IPS-18c (cell line): ENCODE results near the gene SPTBN4.
"Not testable (repeated sequence)": the region's sequence is repeated elsewhere in the genome, so short reads cannot be mapped to it uniquely, and the experiment has no call there.

Experiments
- H3K4me3 ChIP-seq: 2 replicates; pipeline ENCODE4 v1.7.0; 2013; ENCODE audit warnings: low read depth, mild to moderate bottlenecking, low read length, moderate library complexity; ENCODE audit not compliant: insufficient read depth
- H3K9me3 ChIP-seq: one replicate; pipeline ENCODE4 v1.6.1; 2013; ENCODE audit warnings: mild to moderate bottlenecking, low read length, moderate library complexity; ENCODE audit not compliant: control insufficient read depth, insufficient read depth

Gene SPTBN4

GRCh38 chr19:40581531-40581930, 114.7 kb downstream of the SPTBN4 start:
- Histone ChIP-seq H3K4me3 (no peak overlapping the region), H3K9me3 (no peaks in the 10 kb centered on the region)

- Histone ChIP-seq H3K9me3 (no peaks in the 10 kb centered on the region), H3K4me3 (no peak overlapping the region)
These were observed 115.7 kb downstream of the SPTBN4 start for GRCh38 chr19:40582467-40582866.

GRCh38 chr19:40583283-40583682, 116.5 kb downstream of the SPTBN4 start:
- no peaks in the 10 kb centered on the region for H3K9me3 ChIP-seq
- no peak overlapping the region for H3K4me3 ChIP-seq

DNA sequence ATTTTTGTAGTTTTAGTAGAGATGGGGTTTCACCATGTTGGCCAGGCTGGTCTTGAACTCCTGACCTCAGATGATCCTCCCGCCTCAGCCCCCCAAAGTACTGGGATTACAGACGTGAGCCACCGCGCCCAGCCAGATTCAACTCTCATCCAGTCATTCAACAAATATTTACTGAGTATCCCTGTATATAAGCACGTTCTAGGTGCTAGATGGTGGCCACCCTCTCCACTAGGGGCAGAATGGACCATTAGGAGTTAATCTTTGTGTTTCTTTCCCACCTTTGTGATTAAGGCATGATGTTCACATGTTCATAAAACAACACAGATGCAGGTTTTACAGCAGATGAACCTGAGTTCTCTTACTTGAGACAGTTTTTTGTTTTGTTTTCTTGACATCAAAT, 117.2 kb downstream of the SPTBN4 start:
- no peaks in the 10 kb centered on the region for H3K9me3 ChIP-seq
- no peak overlapping the region for H3K4me3 ChIP-seq

GRCh38 chr19:40585241-40585981, 118.6 kb downstream of the SPTBN4 start:
- H3K9me3 ChIP-seq = no peaks in the 10 kb centered on the region
- H3K4me3 ChIP-seq = no peak overlapping the region

DNA sequence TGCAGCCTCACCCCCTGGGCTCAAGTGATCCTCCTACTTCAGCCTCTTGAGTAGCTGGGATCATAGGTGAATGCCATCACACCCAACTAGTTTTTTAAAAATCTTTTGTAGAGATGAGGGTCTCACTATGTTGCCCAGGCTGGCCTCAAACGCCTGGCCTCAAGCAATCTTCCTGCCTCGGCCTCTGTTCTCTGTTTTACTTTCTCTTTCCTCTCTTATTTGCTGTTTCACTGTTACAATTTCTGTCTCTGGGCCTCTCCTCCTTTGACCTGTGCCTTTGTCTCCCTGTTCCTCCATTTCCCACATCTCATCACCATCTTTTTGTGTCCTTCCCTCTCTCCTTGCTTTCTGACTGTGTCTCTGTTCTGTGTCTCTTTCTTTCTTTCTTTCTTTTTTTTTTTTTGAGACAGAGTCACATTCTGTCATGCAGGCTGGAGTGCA, 119.2 kb downstream of the SPTBN4 start:
- Histone ChIP-seq H3K9me3 (no peaks in the 10 kb centered on the region), H3K4me3 (no peak overlapping the region)

DNA sequence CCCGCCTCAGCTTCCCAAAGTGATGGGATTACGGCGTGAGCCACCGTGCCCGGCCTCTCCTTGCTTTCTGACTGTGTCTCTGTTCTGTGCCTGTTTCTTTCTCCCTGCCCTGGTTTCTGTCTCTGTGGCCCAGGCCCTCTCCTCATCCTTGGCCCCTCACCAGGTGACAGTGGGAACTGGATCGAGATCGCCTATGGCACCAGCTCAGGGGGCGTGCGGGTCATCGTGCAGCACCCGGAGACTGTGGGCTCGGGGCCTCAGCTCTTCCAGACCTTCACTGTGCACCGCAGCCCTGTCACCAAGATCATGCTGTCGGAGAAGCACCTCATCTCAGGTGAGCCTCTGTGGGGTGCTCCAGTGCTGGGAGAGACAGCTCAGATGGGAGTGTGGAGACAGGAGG, 119.8 kb downstream of the SPTBN4 start:
- Histone ChIP-seq H3K9me3 (no peaks in the 10 kb centered on the region), H3K4me3 (no peak overlapping the region)

GRCh38 chr19:40588110-40588854, 121.5 kb downstream of the SPTBN4 start:
- H3K4me3 ChIP-seq = no peak overlapping the region
- H3K9me3 ChIP-seq = no peaks in the 10 kb centered on the region

DNA sequence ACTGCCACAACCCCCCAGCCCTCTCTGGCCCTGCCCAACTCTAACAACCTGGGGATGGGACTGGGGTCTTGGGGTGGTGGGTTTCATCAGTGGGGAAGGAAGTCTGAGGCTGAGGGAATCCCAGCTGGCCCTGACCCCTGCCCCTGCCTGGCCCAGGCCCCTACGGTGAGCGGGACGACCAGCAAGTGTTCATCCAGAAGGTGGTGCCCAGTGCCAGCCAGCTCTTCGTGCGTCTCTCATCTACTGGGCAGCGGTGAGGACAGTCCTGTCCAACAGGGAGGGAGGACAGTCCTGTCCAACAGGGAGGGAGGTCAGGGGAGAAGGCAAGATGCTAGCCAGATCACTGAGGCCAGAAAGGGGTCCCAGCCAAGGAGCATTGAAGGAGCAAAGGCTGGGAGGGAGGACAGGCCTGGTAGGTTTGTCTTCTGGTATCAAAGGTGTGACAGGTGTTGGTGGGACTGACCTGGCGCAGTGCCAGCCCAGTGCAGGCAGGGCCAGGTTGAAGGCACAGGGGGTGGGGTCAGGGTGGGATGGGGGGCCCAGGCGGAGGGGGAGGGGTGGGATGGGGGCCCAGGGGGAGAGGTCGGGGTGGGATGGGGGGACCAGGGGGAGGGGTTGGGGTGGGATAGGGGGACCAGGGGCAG, 122.2 kb downstream of the SPTBN4 start:
- H3K9me3 ChIP-seq = no peaks in the 10 kb centered on the region

GRCh38 chr19:40589591-40590429, 123.0 kb downstream of the SPTBN4 start:
- Histone ChIP-seq H3K9me3 (no peaks in the 10 kb centered on the region), H3K4me3 (no peak overlapping the region)

More for the DNA sequence above, 122.2 kb downstream of the SPTBN4 start:
- no peak overlapping the region for H3K4me3 ChIP-seq

GRCh38 chr19:40590464-40591265, 123.9 kb downstream of the SPTBN4 start:
- Histone ChIP-seq H3K9me3 (no peaks in the 10 kb centered on the region), H3K4me3 (no peak overlapping the region)

DNA sequence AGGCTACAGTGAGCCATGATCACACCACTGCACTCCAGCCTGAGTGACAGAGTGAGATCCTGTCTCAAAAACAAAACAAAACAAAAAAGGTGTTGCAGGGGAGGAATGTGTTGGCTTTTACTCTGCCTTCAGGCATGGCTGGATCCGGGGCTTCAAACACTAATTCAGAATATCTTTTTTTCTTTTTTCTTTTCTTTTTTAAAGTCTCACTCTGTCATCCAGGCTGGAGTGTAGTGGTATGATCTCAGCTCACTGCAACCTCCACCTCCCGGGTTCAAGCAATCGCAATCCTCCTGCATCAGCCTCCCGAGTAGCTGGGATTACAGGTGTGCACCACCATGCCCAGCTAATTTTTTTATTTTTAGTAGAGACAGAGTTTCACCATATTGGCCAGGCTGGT, 124.9 kb downstream of the SPTBN4 start:
- not testable (repeated sequence) for H3K4me3 ChIP-seq

DNA sequence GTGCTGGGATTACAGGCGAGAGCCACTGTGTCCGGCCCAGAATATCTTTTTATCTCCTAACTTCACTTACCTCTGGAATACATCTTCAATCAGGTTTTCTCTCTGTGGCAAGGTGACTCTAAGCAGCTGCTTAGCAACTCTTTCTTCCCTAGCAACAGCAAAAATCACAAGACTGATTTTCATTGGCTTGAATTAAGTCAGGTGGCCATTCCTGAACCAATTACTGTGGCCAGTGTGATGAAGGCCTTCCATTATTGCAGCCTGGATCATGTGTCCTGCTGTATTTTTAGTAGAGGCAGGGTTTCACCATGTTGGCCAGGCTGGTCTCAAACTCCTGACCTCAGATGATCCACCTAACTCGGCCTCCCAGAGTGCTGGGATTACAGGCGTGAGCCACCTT, 125.4 kb downstream of the SPTBN4 start:
- no peaks in the 10 kb centered on the region for H3K9me3 ChIP-seq
- no peak overlapping the region for H3K4me3 ChIP-seq

More for the DNA sequence above, 124.9 kb downstream of the SPTBN4 start:
- not testable (repeated sequence) for H3K9me3 ChIP-seq

DNA sequence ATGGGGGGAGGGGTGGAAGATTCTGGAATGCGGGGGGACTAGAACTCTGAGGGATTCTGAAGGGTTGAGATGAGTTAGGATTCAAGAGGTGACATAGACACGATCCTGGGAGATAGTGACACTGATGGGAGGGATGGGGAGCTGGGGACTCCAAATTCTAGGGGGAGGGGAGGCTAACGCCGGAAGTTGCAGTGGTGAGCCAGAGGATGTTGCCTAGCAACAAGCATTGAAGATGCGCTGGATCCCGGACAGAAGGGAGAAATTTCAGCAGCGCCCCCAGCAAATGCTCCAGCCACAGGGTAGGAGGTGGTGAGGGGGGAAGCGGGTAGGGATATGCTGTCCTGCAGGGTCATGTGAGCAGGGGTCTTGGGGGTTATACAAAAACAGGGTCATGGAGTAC, 127.5 kb downstream of the SPTBN4 start:
- Histone ChIP-seq H3K9me3 (no peaks in the 10 kb centered on the region), H3K4me3 (no peak overlapping the region)

DNA sequence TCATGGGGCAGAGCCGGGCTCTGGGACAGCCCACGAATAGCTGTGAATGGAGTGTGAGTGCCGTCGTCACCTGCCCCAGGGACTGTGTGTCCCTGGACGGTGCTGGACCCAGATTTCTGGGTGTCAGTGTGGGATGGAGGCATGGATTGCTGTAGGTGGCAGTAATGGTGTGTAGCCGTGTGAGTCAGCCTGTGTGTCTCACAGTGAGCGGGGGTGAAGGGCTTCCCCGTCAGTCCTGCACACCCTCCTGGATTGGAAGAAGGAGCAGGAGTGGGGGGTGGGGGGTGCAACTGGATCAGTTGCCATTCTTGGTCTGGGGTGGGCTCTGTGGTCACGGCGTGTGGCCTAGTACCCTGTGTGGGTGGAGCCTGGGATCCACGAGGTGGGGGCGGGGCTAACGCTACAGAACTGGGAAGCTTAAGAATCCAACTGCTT, 127.9 kb downstream of the SPTBN4 start:
- H3K4me3 ChIP-seq = no peak overlapping the region
- H3K9me3 ChIP-seq = no peaks in the 10 kb centered on the region

GRCh38 chr19:40596608-40597328, 130.0 kb downstream of the SPTBN4 start:
- Histone ChIP-seq H3K4me3 (peak overlapping the region; percentile 50; the same call in 1 of the 2 replicates), H3K9me3 (peaks cover 2% of the 10 kb centered on the region)
